Vagina (tissue), 2 donors: ENCODE data around the gene METTL1. TPM values are rescaled to one million over a fixed set of nuclear protein-coding genes. Genes with fewer than 3 reads are reported as not detected.

Experiments
- DNase-seq, 2 donors: peaks; one replicate each; pipeline ENCODE4 v3.0.0-alpha.2; 2017; ENCODE audit errors: extremely low spot score in 2 of 2
- H3K27ac ChIP-seq: fragments of 200-600 bp; sonication (generic); one replicate; pipeline ENCODE4 v1.5.1; 2019
- H3K27me3 ChIP-seq: fragments of 200-600 bp; sonication (generic); one replicate; pipeline ENCODE4 v1.5.1; 2019
- H3K36me3 ChIP-seq, 2 donors: fragments of 200-600 bp; sonication (generic); one replicate each; pipeline ENCODE4 v1.5.1; 2017 to 2019
- H3K4me1 ChIP-seq: fragments of 200-600 bp; sonication (generic); one replicate; pipeline ENCODE4 v1.5.1; 2019
- H3K4me3 ChIP-seq, 2 donors: fragments of 200-600 bp; sonication (generic); 1 replicate in 1 of 2; 2 replicates in 1 of 2; pipeline ENCODE4 v1.5.1; 2016 to 2019
- H3K9me3 ChIP-seq: fragments of 200-600 bp; sonication (generic); one replicate; pipeline ENCODE4 v1.5.1; 2019
- POLR2A ChIP-seq, 2 donors: fragments of 450-650 bp; IDR thresholded peaks; one replicate each; pipeline ENCODE4 v1.6.1; 2017; ENCODE audit warnings: antibody characterized with exemption in 2 of 2, mild to moderate bottlenecking in 2 of 2, moderate library complexity in 2 of 2
- POLR2AphosphoS5 ChIP-seq, 2 donors: sonication (generic); formaldehyde crosslinking; IDR thresholded peaks; one replicate each; pipeline ENCODE4 v1.9.0; 2017; ENCODE audit warnings: antibody characterized with exemption in 2 of 2, mild to moderate bottlenecking in 2 of 2, low read depth in 1 of 2; ENCODE audit not compliant: insufficient read depth in 1 of 2
- intact Hi-C: fragments of 100-400 bp; cut with DNase I; formaldehyde crosslinking; loops from one replicate; pipeline ENCODE4 v1.15.1; 2023
- total RNA-seq: library from RNA; depleted of rRNA; stranded (reverse); fragments of >200 nt; gene quantifications from one replicate; pipeline ENCODE4 v1.2.3, GENCODE V29; 2016
- TF ChIP-seq, protein P1 (sequence below), 3 experiments: fragments of 450-650 bp in 2 of 3; fragments of 200-600 bp in 1 of 3; sonication (generic) in 1 of 3; IDR thresholded peaks; one replicate each; pipeline ENCODE4 v1.5.1; 2017 to 2019; ENCODE audit warnings: antibody characterized with exemption in 3 of 3, mild to moderate bottlenecking in 2 of 3, moderate library complexity in 2 of 3

The METTL1 gene
- total RNA-seq, 1 donor from 2014 or later = 10.8 TPM

DNA sequence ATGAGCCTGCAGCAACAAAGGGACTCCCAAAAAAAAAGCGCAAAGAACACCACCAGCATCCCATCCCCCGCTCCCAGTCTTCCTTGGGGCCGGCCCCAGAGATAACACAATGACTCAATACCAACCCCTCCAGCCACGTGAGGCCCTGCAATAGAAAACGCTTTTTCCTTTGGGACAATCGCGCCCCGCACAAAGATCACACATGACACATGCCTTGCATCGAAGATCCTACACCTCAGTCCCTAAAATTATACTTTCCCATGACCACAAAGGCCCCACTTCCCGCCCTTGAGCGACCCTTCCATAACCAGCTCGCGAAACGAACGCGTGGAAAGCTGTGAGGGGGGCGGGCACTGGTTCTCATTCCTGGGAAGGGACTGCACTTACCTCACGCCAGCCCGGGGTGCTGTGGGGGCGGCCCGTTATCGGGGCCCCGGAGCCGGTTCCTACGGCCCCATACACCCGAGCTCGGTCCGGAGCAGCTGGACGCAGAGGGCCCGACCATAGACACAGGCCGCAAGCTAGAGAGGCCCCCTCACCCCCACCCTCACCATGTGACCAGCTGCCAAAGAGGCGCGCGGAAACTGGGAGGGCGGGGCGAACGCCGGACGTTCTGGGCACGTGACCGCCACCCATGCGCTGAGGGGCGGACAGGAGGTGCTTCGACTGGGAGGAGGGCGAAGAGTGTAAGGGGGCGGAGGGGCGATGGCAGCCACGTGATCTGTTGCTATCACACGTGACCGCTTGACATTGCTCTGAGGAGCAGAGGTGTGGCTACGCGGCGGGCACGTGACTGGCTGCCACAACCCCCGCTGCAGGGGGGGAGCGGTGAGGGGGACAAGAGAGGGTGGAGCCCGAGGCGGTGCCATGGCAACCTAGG is 19.9 kb downstream of the METTL1 start, which contains the start of gene CDK4:
CDK4 (minus strand) TSS at position 523 of the 880 bp plus-strand sequence. CDS start 593 bp downstream, outside the sequence.
- intact Hi-C loops = no loop called here
- H3K36me3 ChIP-seq = peaks cover 0 to 27% of the 10 kb centered on the region in 2 donors
- H3K4me1 ChIP-seq = peaks cover 44% of the 10 kb centered on the region
- no peaks in the 10 kb centered on the region for H3K9me3 ChIP-seq
- peak; percentile 98 to 100 for DNase-seq
- H3K27ac ChIP-seq = peak within 1 kb of the TSS; percentile 83
- H3K27me3 ChIP-seq = no peaks in the 10 kb centered on the region
- H3K4me3 ChIP-seq = peak within 1 kb of the TSS; percentile 67 to 77
- TF ChIP-seq POLR2AphosphoS5 (IDR thresholded peaks at IDR 0.05; ENCODE audit: insufficient read depth in 1 of 2, low read depth in 1 of 2) = peak; percentile 93 to 99
- TF ChIP-seq, protein P1, sequence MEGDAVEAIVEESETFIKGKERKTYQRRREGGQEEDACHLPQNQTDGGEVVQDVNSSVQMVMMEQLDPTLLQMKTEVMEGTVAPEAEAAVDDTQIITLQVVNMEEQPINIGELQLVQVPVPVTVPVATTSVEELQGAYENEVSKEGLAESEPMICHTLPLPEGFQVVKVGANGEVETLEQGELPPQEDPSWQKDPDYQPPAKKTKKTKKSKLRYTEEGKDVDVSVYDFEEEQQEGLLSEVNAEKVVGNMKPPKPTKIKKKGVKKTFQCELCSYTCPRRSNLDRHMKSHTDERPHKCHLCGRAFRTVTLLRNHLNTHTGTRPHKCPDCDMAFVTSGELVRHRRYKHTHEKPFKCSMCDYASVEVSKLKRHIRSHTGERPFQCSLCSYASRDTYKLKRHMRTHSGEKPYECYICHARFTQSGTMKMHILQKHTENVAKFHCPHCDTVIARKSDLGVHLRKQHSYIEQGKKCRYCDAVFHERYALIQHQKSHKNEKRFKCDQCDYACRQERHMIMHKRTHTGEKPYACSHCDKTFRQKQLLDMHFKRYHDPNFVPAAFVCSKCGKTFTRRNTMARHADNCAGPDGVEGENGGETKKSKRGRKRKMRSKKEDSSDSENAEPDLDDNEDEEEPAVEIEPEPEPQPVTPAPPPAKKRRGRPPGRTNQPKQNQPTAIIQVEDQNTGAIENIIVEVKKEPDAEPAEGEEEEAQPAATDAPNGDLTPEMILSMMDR (IDR thresholded peaks at IDR 0.05) = no peak
- TF ChIP-seq POLR2A (IDR thresholded peaks at IDR 0.05) = peak in 1 of 2 donors; percentile 68

DNA sequence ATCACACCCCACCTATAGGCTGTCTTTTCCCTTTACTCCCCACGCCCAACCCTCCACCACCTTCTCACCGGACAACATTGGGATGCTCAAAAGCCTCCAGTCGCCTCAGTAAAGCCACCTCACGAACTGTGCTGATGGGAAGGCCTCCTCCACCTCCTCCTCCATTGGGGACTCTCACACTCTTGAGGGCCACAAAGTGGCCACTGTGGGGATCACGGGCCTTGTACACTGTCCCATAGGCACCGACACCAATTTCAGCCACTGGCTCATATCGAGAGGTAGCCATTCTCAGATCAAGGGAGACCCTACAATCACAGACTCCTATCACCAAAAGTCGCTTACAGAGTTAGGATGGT is 20.5 kb downstream of the METTL1 start:
- H3K4me1 ChIP-seq = peaks cover 39% of the 10 kb centered on the region
- no peaks in the 10 kb centered on the region for H3K9me3 ChIP-seq
- peaks cover 0 to 32% of the 10 kb centered on the region in 2 donors for H3K36me3 ChIP-seq
- no peaks in the 10 kb centered on the region for H3K27me3 ChIP-seq
- TF ChIP-seq POLR2A (IDR thresholded peaks at IDR 0.05) (no peak), POLR2AphosphoS5 (IDR thresholded peaks at IDR 0.05; ENCODE audit: insufficient read depth in 1 of 2, low read depth in 1 of 2) (no peak)
- H3K4me3 ChIP-seq = peak overlapping the region; percentile 67 to 77
- peak overlapping the region; percentile 83 for H3K27ac ChIP-seq
- DNase-seq = peak in 1 of 2 donors; percentile 93
- intact Hi-C loops = no loop called here

DNA sequence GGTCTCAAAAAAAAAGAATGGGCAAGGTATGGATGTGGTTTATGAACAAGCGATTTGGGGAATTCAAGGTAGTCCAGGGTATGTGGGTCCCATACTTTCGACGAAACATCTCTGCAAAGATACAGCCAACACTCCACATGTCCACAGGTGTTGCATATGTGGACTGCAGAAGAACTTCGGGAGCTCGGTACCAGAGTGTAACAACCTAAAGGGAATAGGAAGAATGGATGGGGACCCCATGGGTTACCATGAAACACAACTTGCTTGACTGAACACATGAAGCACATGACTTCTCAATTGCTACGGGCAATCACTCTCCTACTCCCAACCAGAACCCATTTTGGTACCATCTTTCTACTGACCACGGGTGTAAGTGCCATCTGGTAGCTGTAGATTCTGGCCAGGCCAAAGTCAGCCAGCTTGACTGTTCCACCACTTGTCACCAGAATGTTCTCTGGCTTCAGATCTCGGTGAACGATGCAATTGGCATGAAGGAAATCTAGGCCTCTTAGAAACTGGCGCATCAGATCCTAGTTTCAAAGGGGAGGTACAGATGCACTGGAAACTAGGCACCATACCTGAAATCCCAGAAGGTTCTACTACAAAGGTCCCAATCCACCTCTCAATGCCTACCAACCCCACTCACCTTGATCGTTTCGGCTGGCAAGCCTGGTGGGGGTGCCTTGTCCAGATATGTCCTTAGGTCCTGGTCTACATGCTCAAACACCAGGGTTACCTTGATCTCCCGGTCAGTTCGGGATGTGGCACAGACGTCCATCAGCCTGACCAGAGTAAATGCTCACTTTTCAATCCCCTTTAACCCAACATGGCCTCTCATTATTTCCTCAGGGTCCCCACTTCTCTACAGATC is 21.1 kb downstream of the METTL1 start:
- Histone ChIP-seq H3K36me3 (peaks cover 0 to 32% of the 10 kb centered on the region in 2 donors), H3K27me3 (no peaks in the 10 kb centered on the region), H3K4me1 (peaks cover 34% of the 10 kb centered on the region), H3K9me3 (no peaks in the 10 kb centered on the region), H3K27ac (peak overlapping the region; percentile 83), H3K4me3 (peak overlapping the region; percentile 67 to 77)
- DNase-seq = no peak
- intact Hi-C loops = no loop called here
- TF ChIP-seq, protein P1 (IDR thresholded peaks at IDR 0.05) = no peak
- no peak for TF ChIP-seq POLR2AphosphoS5 (IDR thresholded peaks at IDR 0.05; ENCODE audit: insufficient read depth in 1 of 2, low read depth in 1 of 2)
- no peak for TF ChIP-seq POLR2A (IDR thresholded peaks at IDR 0.05)

DNA sequence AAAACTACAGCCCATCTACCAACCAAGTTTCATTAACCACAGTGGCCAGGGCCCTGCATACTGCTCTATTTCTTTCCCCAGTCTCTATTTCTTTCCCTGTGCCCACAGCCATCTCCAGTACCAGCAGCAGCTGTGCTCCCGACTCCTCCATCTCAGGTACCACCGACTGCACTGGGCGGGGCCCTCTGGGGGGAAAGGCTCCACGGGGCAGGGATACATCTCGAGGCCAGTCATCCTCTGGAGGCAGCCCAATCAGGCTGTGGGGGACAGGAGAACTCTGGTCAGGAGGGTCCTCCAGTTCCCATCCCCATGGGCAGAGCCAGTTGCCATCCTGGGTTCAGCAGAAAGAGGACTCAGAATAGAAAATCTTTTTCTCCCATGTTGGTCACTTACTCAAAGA is 22.8 kb downstream of the METTL1 start:
- no peaks in the 10 kb centered on the region for H3K9me3 ChIP-seq
- no peak overlapping the region for H3K4me3 ChIP-seq
- peaks cover 33% of the 10 kb centered on the region for H3K4me1 ChIP-seq
- H3K36me3 ChIP-seq = peaks cover 0 to 32% of the 10 kb centered on the region in 2 donors
- TF ChIP-seq, protein P1 (IDR thresholded peaks at IDR 0.05) = no peak
- TF ChIP-seq POLR2AphosphoS5 (IDR thresholded peaks at IDR 0.05; ENCODE audit: insufficient read depth in 1 of 2, low read depth in 1 of 2) = no peak
- no peak for TF ChIP-seq POLR2A (IDR thresholded peaks at IDR 0.05)
- intact Hi-C loops = no loop called here
- no peak overlapping the region for H3K27ac ChIP-seq
- no peak for DNase-seq
- no peaks in the 10 kb centered on the region for H3K27me3 ChIP-seq

DNA sequence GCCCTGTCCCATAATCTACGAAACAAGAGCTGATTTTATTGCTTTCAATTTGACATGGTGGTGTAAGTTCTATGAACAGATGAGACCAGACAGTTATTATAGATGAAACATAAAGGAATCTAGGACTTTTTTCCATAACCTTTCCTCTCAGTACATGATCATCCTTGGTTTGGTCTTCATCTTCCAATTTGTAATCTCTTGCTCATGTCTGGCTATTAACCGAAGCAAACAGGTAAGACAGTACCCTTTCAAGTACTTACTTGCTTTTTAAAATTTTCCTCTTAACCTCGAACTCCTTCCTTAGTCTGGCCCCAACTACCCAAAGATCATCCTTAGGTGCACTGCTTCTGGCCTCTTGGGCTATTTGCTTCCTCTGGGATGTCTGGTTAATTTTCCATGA is 25.9 kb downstream of the METTL1 start:
- Histone ChIP-seq H3K27ac (no peak overlapping the region), H3K36me3 (peaks cover 0 to 32% of the 10 kb centered on the region in 2 donors), H3K4me3 (peak overlapping the region; percentile 59 to 67), H3K9me3 (no peaks in the 10 kb centered on the region), H3K4me1 (peaks cover 18% of the 10 kb centered on the region), H3K27me3 (no peaks in the 10 kb centered on the region)
- no peak for DNase-seq
- no peak for TF ChIP-seq POLR2AphosphoS5 (IDR thresholded peaks at IDR 0.05; ENCODE audit: insufficient read depth in 1 of 2, low read depth in 1 of 2)
- TF ChIP-seq, protein P1 (IDR thresholded peaks at IDR 0.05) = no peak
- TF ChIP-seq POLR2A (IDR thresholded peaks at IDR 0.05) = no peak
- intact Hi-C loops = no loop called here
